Stimulated activated CD4-positive, alpha-beta T cell treated with anti-CD3 and anti-CD28 coated beads, TNF-alpha, amount 100 ng/mL, for 1 hour (primary cell): ENCODE data around the gene MAP3K8.
"Not testable (repeated sequence)": the region's sequence is repeated elsewhere in the genome, so short reads cannot be mapped to it uniquely, and the experiment has no call there.

ENCODE experiments used
- DNase-seq, 3 donors: peaks; one replicate each; pipeline ENCODE4 v3.0.0-alpha.2; 2020; ENCODE audit warnings: low read depth in 3 of 3, low spot score in 1 of 3

MAP3K8 gene

GRCh38 chr10:30422981-30423654, 10.9 kb upstream of the MAP3K8 start:
- DNase-seq: no peak

DNA sequence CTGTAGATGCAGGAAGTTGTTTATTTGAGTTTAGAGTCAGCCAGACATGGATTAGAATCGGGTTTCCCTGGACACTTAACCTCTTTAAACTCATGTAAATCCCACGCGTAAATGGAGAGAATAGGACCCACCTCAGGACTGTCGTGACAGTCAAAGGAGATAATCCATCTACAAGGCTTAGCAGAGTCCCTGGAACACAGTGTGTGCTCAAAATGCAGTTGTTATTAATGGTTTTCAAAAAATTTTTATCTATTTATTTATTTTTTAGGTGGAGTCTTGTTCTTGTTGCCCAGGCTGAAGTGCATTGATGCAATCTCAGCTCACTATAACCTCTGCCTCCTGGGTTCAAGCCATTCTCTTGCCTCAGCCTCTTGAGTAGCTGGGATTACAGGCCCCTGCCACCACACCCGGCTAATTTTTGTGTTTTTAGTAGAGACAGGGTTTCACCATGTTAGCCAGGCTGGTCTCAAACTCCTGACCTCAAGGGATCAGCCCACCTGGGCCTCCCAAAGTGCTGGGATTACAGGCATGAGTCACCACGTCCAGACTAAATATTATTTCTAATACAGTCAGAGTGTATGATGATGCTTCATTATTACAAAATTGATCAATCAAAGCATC, 10.2 kb upstream of the MAP3K8 start:
- DNase-seq: not testable (repeated sequence)

DNA sequence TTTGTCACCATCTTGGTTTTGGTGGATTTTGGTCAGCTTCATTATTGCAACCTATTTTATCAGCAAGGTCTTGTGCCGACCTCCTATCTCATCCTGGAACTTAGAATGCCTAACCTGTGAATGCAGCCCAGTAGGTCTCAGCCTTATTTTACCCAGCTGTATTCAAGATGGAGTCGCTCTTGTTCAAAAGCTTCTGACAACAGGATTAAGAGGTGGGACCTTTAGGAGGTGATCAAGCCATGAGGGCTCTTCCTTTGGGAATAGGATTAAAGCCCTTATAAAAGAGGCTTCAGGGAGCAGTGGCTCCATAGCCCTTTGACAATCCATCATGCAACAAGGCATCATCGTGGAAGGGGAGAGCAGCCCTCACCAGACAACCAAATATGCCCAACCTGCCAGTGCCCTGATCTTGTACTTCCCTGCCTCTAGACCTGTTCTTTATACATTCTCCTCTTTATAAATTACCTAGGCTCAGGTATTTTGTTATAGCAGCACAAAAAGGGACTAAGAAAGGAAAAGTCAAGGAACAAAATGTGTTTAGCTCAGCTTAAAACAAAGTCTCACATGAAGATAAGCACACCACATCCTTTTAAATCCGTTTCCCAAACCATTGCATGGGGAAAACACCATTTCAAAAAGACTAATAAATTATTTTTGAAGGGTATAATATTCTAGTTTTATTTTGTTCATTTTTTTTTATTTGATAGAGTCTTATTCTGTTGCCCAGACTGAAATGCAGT, 8.5 kb upstream of the MAP3K8 start:
- no peak for DNase-seq

DNA sequence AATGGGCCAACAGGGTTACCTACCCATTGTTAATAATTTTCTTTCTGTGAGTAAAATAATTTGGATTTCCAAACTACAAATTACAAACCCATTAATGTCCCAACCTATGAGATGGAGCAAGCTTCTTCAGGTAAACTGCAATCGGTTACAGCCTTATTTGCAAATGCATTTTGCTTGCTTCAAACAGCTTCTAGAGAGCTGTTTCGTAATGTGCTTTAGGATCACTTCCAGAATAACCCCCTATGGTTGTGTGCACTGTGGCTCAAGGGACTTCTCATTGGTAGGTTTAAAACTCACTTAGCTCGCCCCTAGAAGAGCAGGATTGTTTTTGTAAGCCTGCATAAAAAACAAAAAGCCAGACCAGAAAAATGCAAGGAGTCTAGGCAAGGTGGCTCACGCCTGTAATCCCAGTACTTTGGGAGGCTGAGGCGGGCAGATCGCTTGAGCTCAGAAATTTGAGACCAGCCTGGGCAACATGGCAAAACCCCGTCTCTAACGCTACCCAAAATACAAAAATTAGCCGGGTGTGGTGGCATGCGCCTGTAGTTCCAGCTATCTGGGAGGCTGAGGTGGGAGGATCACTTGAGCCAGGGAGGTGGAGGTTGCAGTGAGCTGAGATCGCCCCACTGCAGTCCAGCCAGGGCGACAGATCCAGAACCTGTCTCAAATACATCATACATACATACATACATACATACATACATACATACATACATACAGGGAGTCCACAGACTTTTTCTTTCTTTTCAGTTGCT, 3.3 kb upstream of the MAP3K8 start:
- no peak for DNase-seq

GRCh38 chr10:30431435-30431911, 2.5 kb upstream of the MAP3K8 start:
- no peak for DNase-seq

DNA sequence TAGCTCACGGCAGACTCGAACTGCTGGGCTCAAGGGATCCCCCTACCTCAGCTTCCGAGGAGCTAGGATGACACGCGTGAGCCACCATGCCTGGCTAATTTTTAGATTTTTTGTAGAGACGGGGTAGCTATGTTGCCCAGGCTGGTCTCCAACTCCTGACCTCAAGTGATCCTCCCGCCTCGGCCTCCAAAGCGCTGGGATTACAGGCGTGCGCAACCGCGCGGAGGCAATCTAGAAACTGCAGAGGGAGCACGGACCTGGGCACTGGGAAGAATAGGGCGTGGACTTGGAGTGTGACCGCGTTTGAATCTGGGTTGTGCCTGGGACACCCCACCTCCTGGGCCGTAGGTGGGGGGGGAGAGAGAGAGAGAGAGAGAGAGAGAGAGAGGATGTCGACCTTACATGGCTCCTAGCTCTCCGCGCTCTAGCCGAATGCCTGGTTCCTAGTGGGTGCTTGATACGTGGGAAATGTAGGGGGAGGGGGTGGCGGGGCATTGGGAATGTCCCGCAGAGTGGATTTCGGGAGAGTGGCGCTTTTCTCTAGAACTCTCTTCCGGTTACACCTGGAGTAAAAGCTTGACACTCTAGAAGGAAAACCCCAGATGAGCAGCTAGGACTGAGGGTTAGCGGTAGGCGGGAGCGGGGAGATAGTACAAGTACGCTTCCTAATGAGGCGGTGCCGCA, 1.2 kb upstream of the MAP3K8 start:
- DNase-seq: no peak

GRCh38 chr10:30433306-30433729, 666 bp upstream of the MAP3K8 start:
- no peak for DNase-seq

DNA sequence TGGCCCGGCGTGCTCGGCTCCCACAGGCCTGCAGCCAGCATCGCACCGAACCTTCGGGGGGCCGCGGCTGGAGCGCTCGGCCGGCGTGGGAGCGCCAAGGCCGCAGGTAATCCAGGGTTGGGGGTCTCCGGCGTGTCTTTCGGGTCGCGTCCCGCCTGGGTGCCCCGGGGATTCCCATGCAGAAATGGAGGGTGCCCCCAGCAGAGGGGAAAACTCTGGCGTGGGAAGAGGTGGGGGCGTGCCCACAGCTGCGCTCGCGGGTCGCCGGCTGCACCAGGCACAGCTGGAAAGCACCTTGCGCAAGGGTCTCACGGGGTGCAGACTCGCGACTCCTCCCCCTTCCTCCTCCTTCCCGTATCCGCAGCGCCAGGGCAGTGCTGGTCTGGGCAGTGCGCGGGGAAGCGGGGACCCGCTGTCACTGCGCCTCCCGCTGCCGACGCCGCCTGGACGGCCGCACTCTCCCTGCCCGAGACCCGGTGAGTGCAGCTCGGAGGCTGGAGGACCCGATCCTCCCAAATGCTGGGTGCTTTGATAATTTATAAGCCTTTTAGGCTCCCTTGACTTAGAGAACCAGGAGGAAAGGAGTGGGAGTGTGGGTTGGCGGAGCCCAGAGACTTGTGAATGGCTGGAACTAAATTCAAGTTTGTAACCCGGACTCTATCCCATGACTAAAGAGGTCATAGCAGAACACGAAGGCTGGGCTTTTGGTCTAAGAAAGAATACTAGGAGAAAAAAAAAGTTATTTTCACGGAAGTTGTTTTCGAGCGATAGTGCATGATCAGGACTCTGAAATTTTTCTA, 489 bp downstream of the MAP3K8 start:
- DNase-seq: peak in 2 of 3 donors; percentile 32 to 42

GRCh38 chr10:30435073-30435422, 1.1 kb downstream of the MAP3K8 start:
- DNase-seq: no peak

- DNase-seq: not testable (repeated sequence)
These were observed 1.6 kb downstream of the MAP3K8 start for GRCh38 chr10:30435499-30436167.

GRCh38 chr10:30436191-30436611, 2.2 kb downstream of the MAP3K8 start:
- DNase-seq: no peak

DNA sequence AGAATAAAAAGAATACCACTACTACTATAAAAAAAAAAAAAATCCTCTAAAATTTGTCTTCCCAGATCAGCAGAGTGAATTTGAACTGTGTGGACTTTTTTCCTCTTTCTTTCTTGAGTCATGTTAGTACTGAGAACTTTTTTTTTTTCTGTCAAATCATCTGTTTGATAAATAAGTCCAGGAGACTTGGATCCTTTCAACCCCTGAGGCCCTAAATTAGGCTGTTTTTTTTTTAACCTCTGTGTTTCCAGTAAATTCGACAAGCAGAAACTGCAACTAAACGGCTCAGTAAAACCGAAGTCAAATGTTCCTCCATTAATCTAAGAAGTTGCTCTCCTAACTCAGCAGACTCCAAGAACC, 2.7 kb downstream of the MAP3K8 start:
- no peak for DNase-seq

DNA sequence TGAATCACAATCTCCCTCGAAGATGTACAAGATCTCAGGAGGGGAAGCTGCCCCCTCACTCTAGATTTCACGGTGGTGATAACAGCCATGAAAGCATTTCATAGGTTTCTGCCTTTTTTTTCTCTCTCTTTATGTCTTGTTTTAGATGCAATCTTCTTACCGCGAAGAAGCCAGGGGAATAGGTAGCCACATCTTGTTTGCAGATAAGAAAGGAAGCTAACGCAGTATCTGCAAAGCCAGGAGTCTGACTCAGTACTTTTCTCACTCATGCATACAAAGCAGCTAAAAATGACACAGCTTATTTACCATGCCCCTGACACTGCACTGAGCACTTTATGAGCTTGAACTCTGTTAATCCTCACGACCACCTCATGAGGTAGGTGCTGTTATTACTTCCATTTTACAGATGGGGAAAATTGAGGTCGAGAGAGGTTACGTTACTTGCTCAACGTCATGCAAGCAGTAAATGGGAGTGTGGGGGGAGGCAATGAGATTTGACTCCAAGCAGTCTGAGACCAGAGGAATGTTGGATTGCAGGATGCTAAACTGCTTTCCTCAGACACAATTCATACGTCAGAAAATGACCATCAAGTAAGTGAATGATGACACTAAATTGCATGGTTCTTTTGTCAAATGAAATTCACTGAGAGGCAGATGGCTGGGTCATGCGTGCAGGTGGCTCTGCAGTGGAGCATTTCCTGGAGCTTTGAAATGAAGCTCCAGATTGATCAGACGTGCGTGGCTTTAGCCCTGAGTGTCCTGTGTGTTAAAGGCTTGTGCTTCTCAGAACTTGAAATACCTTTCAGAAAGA, 3.3 kb downstream of the MAP3K8 start:
- DNase-seq: no peak

GRCh38 chr10:30438021-30438850, 4.3 kb downstream of the MAP3K8 start:
- DNase-seq: no peak

DNA sequence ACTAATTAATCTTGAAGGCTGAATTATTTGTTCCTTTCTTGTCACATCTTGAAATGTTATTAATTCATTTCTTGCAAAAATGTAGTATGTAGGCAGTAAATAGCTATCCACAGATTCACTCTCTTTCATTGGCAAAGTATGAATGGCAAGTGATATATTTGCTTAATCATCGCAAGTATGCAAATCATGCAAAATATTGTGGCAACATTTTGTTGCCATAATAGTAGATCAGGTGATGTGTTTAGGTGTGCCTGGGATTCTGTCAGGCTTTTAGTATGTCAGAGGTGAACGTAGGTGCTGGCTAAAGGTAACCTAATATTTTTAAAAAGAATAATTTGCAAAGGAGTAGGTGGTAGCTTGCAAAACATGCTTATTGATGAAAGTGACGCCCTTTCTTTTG, 5.9 kb downstream of the MAP3K8 start:
- no peak for DNase-seq

- no peak for DNase-seq
These were observed 8.1 kb downstream of the MAP3K8 start for GRCh38 chr10:30442019-30442606.

DNA sequence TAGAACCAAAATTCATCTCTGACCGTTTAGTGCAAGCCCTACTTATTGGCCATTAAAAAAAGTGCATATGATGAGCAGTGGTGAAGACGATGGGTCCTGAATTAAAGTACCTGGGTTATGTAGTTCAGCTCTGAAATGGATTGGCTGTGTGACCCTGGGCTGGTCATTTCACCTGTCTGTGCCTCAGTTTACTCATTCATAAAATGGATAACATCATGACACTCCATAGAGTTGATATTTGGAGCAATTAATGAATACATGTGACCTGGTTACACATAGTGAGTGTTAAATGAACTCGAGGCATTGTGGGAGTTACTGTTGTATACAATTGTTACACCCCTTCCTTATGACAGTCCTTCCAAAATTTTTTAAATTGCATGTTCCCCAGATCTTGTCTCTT, 9.1 kb downstream of the MAP3K8 start:
- DNase-seq: no peak

- no peak for DNase-seq
These were observed 11.7 kb downstream of the MAP3K8 start for GRCh38 chr10:30445711-30446110.
